Karpas-422 (cell line): Measurements from ENCODE around the gene FUNDC1. TPM values are rescaled to one million over a fixed set of nuclear protein-coding genes. Genes with fewer than 3 reads are reported as not detected.

Experiments used
- DNase-seq: peaks from one replicate; pipeline ENCODE4 v3.0.0-alpha.2; 2015
- H2AFZ ChIP-seq: fragments of 200-600 bp; sonication (generic); 2 replicates; pipeline ENCODE4 v1.6.1; 2014; ENCODE audit warnings: antibody characterized with exemption, low read length, mixed read lengths
- H3K27ac ChIP-seq: fragments of 200-600 bp; sonication (generic); 2 replicates; pipeline ENCODE4 v1.5.1; 2014; ENCODE audit warnings: mild to moderate bottlenecking, low read length, moderate library complexity
- H3K27me3 ChIP-seq: fragments of 200-600 bp; sonication (generic); 2 replicates; pipeline ENCODE4 v1.6.1; 2014; ENCODE audit warnings: low read length, mixed read lengths
- H3K36me3 ChIP-seq: fragments of 200-600 bp; sonication (generic); 2 replicates; pipeline ENCODE4 v1.6.1; 2014; ENCODE audit warnings: low read length, mixed read lengths; ENCODE audit not compliant: insufficient read depth
- H3K4me1 ChIP-seq: fragments of 200-600 bp; sonication (generic); 2 replicates; pipeline ENCODE4 v1.6.1; 2014; ENCODE audit warnings: mild to moderate bottlenecking, low read length, mixed read lengths
- H3K4me2 ChIP-seq: fragments of 200-600 bp; sonication (generic); 2 replicates; pipeline ENCODE4 v1.6.1; 2014; ENCODE audit warnings: low read length, low read depth, mild to moderate bottlenecking; ENCODE audit not compliant: poor library complexity, severe bottlenecking
- H3K4me3 ChIP-seq: fragments of 200-600 bp; sonication (generic); 2 replicates; pipeline ENCODE4 v1.5.1; 2014; ENCODE audit warnings: mild to moderate bottlenecking, antibody characterized with exemption, low read length, mixed read lengths
- H3K79me2 ChIP-seq: fragments of 200-600 bp; sonication (generic); 2 replicates; pipeline ENCODE4 v1.6.1; 2014; ENCODE audit warnings: mild to moderate bottlenecking, low read length, mixed read lengths
- H3K9ac ChIP-seq: fragments of 200-600 bp; sonication (generic); 2 replicates; pipeline ENCODE4 v1.6.0; 2014; ENCODE audit warnings: low read length
- H3K9me2 ChIP-seq: fragments of 200-600 bp; sonication (generic), shearing (Covaris generic); replicated peaks from 2 replicates; pipeline ENCODE4 v1.6.0; 2014; ENCODE audit warnings: mild to moderate bottlenecking, low read length, moderate library complexity; ENCODE audit not compliant: insufficient read depth
- H3K9me3 ChIP-seq: fragments of 300-700, 200-600 bp; sonication (generic); 2 replicates; pipeline ENCODE4 v1.6.1; 2014; ENCODE audit warnings: low read length, mixed read lengths
- H4K20me1 ChIP-seq: fragments of 200-600 bp; sonication (generic); 2 replicates; pipeline ENCODE4 v1.6.1; 2014; ENCODE audit warnings: mild to moderate bottlenecking, antibody characterized with exemption, low read length, low read depth; ENCODE audit not compliant: insufficient read depth
- total RNA-seq: library from RNA; depleted of rRNA; stranded (reverse); fragments of >200 nt; shearing (Covaris generic); gene quantifications from 2 replicates; pipeline ENCODE4 v1.2.3, GENCODE V29; 2014; ENCODE audit warnings: low replicate concordance

The FUNDC1 gene
- total RNA-seq, 1 experiment from 2014 or later, result 34.9 TPM

- no peak for DNase-seq
- Histone ChIP-seq H3K9me2 (no peaks in the 10 kb centered on the region), H2AFZ (no peak overlapping the region), H3K9ac (no peak overlapping the region), H3K9me3 (no peaks in the 10 kb centered on the region), H3K36me3 (no peaks in the 10 kb centered on the region), H3K27ac (no peak overlapping the region), H3K27me3 (no peaks in the 10 kb centered on the region), H4K20me1 (no peaks in the 10 kb centered on the region), H3K4me2 (no peak overlapping the region), H3K4me3 (no peak overlapping the region), H3K79me2 (no peaks in the 10 kb centered on the region), H3K4me1 (no peaks in the 10 kb centered on the region)
Measured at GRCh38 chrX:44495091-44495490, 47.6 kb downstream of the FUNDC1 start.

GRCh38 chrX:44494357-44494756, 48.3 kb downstream of the FUNDC1 start:
- Histone ChIP-seq H2AFZ (no peak overlapping the region), H3K9ac (no peak overlapping the region), H3K4me3 (no peak overlapping the region), H3K4me1 (no peaks in the 10 kb centered on the region), H3K27me3 (no peaks in the 10 kb centered on the region), H3K36me3 (no peaks in the 10 kb centered on the region), H3K9me3 (no peaks in the 10 kb centered on the region), H3K79me2 (no peaks in the 10 kb centered on the region), H3K27ac (no peak overlapping the region), H3K4me2 (no peak overlapping the region), H4K20me1 (no peaks in the 10 kb centered on the region), H3K9me2 (no peaks in the 10 kb centered on the region)
- no peak for DNase-seq

GRCh38 chrX:44489515-44489914, 53.1 kb downstream of the FUNDC1 start:
- Histone ChIP-seq H2AFZ (no peak overlapping the region), H3K4me1 (no peaks in the 10 kb centered on the region), H3K9me3 (no peaks in the 10 kb centered on the region), H3K36me3 (no peaks in the 10 kb centered on the region), H4K20me1 (no peaks in the 10 kb centered on the region), H3K79me2 (no peaks in the 10 kb centered on the region), H3K9me2 (no peaks in the 10 kb centered on the region), H3K4me3 (no peak overlapping the region), H3K27ac (no peak overlapping the region), H3K9ac (no peak overlapping the region), H3K4me2 (no peak overlapping the region), H3K27me3 (no peaks in the 10 kb centered on the region)
- DNase-seq, result no peak

GRCh38 chrX:44484607-44485146, 58.0 kb downstream of the FUNDC1 start:
- no peaks in the 10 kb centered on the region for H3K79me2 ChIP-seq
- no peak overlapping the region for H2AFZ ChIP-seq
- H3K4me3 ChIP-seq, result no peak overlapping the region
- no peaks in the 10 kb centered on the region for H3K9me2 ChIP-seq
- no peak overlapping the region for H3K4me2 ChIP-seq
- no peak overlapping the region for H3K27ac ChIP-seq
- H3K4me1 ChIP-seq, result no peaks in the 10 kb centered on the region
- no peaks in the 10 kb centered on the region for H4K20me1 ChIP-seq
- no peak overlapping the region for H3K9ac ChIP-seq
- H3K36me3 ChIP-seq, result no peaks in the 10 kb centered on the region
- H3K27me3 ChIP-seq, result no peaks in the 10 kb centered on the region
- DNase-seq, result no peak
- H3K9me3 ChIP-seq, result no peaks in the 10 kb centered on the region

GRCh38 chrX:44483965-44484606, 58.6 kb downstream of the FUNDC1 start:
- Histone ChIP-seq H3K9me2 (no peaks in the 10 kb centered on the region), H3K9me3 (no peaks in the 10 kb centered on the region), H3K27ac (no peak overlapping the region), H2AFZ (no peak overlapping the region), H3K9ac (no peak overlapping the region), H3K4me1 (no peaks in the 10 kb centered on the region), H3K4me2 (no peak overlapping the region), H3K79me2 (no peaks in the 10 kb centered on the region), H3K36me3 (no peaks in the 10 kb centered on the region), H3K4me3 (no peak overlapping the region), H4K20me1 (no peaks in the 10 kb centered on the region), H3K27me3 (no peaks in the 10 kb centered on the region)
- no peak for DNase-seq

GRCh38 chrX:44482575-44482974, 60.1 kb downstream of the FUNDC1 start:
- Histone ChIP-seq H3K4me2 (no peak overlapping the region), H3K79me2 (no peaks in the 10 kb centered on the region), H3K9ac (no peak overlapping the region), H2AFZ (no peak overlapping the region), H3K4me3 (no peak overlapping the region), H3K27ac (no peak overlapping the region), H4K20me1 (no peaks in the 10 kb centered on the region), H3K9me3 (no peaks in the 10 kb centered on the region), H3K4me1 (no peaks in the 10 kb centered on the region), H3K9me2 (no peaks in the 10 kb centered on the region), H3K27me3 (no peaks in the 10 kb centered on the region), H3K36me3 (no peaks in the 10 kb centered on the region)
- no peak for DNase-seq

- no peaks in the 10 kb centered on the region for H4K20me1 ChIP-seq
- no peaks in the 10 kb centered on the region for H3K79me2 ChIP-seq
- H3K36me3 ChIP-seq, result no peaks in the 10 kb centered on the region
- H3K9ac ChIP-seq, result no peak overlapping the region
- H3K4me3 ChIP-seq, result no peak overlapping the region
- no peaks in the 10 kb centered on the region for H3K9me3 ChIP-seq
- H3K4me1 ChIP-seq, result no peaks in the 10 kb centered on the region
- no peak overlapping the region for H3K4me2 ChIP-seq
- no peaks in the 10 kb centered on the region for H3K9me2 ChIP-seq
- H3K27ac ChIP-seq, result no peak overlapping the region
- no peak overlapping the region for H2AFZ ChIP-seq
- no peaks in the 10 kb centered on the region for H3K27me3 ChIP-seq
- DNase-seq, result no peak
Measured at GRCh38 chrX:44480591-44480990, 62.1 kb downstream of the FUNDC1 start.

- H4K20me1 ChIP-seq, result no peaks in the 10 kb centered on the region
- H3K27ac ChIP-seq, result no peak overlapping the region
- H3K9me2 ChIP-seq, result no peaks in the 10 kb centered on the region
- H2AFZ ChIP-seq, result no peak overlapping the region
- H3K9ac ChIP-seq, result no peak overlapping the region
- H3K4me1 ChIP-seq, result peaks cover 3% of the 10 kb centered on the region; the same call in 1 of the 2 replicates
- H3K27me3 ChIP-seq, result no peaks in the 10 kb centered on the region
- H3K9me3 ChIP-seq, result no peaks in the 10 kb centered on the region
- no peak for DNase-seq
- H3K4me3 ChIP-seq, result no peak overlapping the region
- H3K4me2 ChIP-seq, result no peak overlapping the region
- H3K36me3 ChIP-seq, result no peaks in the 10 kb centered on the region
- no peaks in the 10 kb centered on the region for H3K79me2 ChIP-seq
Measured at GRCh38 chrX:44474410-44474809, 68.2 kb downstream of the FUNDC1 start.
